ENCODE results near the gene AKAP7.
A peak's percentile ranks its signal among the peaks of the same experiment; 100 is the strongest.

The AKAP7 gene

GRCh38 chr6:131134980-131135243 lies 355 bp upstream of the AKAP7 start:
- no peak for DNase-seq

DNA sequence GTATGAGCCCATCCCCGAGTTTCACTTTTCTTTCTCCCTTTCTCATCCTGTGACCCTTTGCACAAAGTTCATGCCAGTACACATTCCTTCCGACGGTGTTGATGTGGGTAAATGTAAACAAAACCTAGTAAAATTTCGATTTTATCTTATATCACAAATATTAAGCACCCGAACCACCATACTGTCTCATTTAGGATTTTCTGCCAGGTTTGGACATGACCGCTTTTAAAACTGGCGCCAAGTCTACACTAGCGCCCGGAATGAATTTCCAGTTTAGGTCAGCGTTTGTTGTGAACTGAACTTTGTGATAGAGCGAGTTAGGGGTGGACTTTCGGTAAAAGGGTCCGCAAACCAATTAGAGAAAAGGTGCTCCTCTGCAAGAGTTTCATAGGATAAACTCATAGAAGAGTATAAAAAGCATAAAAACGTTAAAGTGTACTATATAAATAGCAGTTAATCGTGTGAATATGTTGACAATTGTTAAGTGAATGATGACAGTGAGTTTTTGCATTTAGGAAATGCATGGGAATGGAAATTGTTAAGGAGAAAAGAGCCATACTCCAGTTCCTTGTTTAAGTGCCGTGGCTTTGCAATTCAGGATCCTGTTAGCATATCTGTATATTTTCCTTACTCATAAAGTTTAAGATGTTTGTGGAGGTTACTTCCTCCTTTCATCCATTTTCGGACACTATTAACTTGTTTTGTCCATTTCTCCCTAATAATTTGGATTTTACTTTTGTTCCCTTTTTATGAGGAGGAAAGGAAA lies 937 bp downstream of the AKAP7 start:
- DNase-seq: no peak

- DNase-seq: no peak
Measured at GRCh38 chr6:131139599-131139998, 4.3 kb downstream of the AKAP7 start.

- no peak for DNase-seq
Measured at GRCh38 chr6:131143319-131143718, 8.1 kb downstream of the AKAP7 start.

GRCh38 chr6:131146865-131147264 lies 11.6 kb downstream of the AKAP7 start:
- DNase-seq: no peak

DNA sequence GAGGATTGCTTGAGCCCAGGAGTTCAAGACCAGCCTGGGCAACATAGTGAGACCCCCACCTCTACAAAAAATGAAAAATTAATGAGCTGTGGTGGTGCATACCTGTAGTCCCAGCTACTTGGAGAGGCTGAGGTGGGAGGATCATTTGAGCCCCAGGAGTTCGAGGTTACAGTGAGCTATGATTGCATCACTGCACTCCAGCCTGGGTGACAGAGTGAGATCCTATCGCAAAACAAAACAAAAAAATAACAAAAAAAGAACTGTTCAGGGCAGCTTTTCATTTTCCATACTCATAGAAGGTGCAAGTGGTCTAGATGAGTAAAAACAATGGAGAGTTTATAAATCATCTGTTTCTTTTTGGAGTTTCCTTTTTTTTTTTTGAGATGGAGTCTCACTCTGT lies 21.1 kb downstream of the AKAP7 start:
- no peak for DNase-seq

DNA sequence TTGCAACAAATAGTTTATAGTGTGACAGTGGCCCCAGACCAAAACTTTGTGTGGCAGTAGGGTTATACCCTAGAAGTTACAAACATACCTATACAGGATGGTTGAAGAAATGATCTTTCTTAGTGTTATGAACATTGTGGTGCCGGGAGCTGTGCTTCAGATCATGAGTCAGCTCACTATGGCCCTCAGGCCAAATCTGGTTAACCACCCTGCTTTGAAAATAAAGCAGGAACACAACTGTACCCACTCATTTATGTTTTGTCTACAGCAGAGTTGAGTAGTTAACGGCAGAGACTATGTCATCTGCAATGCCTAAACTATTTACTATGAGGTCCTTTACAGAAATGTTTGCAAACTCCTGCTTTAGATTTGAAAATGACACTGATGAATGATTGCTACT lies 24.3 kb downstream of the AKAP7 start:
- DNase-seq: no peak

- no peak for DNase-seq
Measured at GRCh38 chr6:131160254-131160758, 25.0 kb downstream of the AKAP7 start.

GRCh38 chr6:131161987-131162386 lies 26.7 kb downstream of the AKAP7 start:
- no peak for DNase-seq

- DNase-seq: no peak
Measured at GRCh38 chr6:131163886-131164285, 28.6 kb downstream of the AKAP7 start.

GRCh38 chr6:131164506-131164905 lies 29.2 kb downstream of the AKAP7 start:
- no peak for DNase-seq

DNA sequence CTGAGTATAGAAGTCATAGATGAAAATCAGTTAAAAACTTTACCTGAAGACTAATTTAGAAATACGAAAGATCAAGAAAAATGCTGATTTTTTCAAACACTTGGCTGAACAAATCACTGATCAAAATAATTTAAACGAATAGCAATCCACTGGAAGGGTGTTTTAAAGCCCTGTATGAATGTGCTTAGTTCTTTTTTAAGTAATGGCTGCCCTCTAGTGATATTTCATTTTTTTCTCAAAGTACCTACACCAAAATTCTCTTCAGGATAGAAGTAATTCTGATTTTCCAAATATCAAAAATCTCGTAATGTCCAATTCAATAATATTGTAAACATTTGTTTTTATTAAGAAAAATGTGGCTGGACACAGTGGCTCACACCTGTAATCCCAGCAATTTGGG lies 32.5 kb downstream of the AKAP7 start:
- no peak for DNase-seq

DNA sequence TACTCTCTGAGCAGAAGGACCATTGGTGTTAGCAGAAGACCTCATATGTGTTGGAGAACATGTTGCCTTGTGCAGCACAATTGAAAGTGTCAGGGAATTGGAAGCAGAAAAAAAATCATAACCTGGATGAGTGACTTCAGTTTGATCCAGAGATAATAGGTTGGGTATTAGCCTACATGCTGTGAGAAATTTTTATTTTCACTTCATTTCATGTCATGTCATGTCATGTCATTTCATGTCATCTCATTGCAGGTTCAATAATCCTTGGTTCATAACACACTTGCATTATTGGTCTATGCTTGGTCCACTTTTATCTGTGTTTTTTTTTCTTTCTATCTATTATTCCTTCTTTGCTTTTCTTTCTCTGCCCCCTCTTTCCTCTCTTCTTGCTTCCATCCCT lies 34.3 kb downstream of the AKAP7 start:
- DNase-seq: no peak

DNA sequence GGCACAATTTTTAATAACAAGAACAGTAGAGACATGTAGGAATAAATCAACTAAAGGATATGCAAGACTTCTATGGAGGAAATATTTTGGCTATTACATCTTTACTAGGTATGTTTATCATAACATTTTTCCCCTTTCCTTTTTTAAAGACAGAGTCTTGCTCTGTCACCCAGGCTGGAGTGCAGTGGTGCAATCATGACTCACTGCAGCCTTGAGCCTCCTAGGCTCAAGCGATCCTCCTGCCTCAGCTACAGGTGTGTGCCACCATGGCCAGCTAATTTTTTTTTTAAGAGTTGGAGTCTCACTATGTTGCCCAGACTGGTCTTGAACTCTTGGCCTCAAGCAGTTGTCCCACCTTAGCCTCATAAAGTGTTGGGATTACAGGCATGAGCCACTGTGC lies 37.0 kb downstream of the AKAP7 start:
- no peak for DNase-seq

- DNase-seq: no peak
Measured at GRCh38 chr6:131173680-131174079, 38.4 kb downstream of the AKAP7 start.

DNA sequence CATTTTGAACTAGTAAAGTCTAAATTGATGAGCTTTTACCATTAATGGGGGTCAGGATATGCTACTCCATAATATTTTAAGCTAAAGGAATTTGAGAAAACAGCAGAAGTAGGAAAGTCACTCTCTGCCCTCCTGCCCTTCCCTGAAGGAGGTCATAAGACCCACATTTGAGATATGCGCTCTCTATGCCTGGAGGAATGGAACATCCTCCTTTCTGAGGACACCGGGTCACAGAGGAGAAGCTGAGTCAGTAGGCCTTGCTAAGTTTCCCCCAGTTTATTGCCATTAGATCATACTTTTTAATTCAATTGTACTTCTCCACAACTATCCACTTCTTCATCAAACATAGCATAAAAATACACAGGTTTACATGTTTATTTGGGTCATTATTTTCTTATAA lies 40.3 kb downstream of the AKAP7 start:
- no peak for DNase-seq

GRCh38 chr6:131177996-131178395 lies 42.7 kb downstream of the AKAP7 start:
- no peak for DNase-seq

DNA sequence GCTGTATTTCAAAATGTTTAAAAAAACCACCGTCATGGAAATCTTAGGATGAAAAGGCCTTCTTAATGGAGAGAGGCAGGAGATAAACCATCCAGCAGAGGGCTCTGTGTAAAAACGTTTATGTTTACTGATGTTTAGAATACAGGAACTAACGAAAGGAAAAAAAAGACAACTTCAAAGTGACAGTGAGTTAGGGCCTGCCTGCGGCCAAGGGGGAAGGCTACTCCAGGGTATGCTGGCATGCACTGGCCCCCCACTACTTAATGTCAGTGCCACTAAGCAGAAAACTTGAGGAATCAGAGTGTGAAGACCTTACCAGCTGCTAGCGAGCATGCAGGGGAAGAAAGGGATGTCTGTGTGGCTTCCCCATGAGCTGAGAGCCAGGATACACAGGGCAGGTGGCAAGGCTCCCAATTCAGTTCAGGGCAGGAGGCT lies 47.7 kb downstream of the AKAP7 start:
- peak; percentile 54 for DNase-seq

GRCh38 chr6:131183427-131184095 lies 48.3 kb downstream of the AKAP7 start:
- DNase-seq: no peak

- DNase-seq: no peak
Measured at GRCh38 chr6:131191590-131191989, 56.3 kb downstream of the AKAP7 start.

- peak; percentile 45 for DNase-seq
Measured at GRCh38 chr6:131197716-131198115, 62.4 kb downstream of the AKAP7 start.

DNA sequence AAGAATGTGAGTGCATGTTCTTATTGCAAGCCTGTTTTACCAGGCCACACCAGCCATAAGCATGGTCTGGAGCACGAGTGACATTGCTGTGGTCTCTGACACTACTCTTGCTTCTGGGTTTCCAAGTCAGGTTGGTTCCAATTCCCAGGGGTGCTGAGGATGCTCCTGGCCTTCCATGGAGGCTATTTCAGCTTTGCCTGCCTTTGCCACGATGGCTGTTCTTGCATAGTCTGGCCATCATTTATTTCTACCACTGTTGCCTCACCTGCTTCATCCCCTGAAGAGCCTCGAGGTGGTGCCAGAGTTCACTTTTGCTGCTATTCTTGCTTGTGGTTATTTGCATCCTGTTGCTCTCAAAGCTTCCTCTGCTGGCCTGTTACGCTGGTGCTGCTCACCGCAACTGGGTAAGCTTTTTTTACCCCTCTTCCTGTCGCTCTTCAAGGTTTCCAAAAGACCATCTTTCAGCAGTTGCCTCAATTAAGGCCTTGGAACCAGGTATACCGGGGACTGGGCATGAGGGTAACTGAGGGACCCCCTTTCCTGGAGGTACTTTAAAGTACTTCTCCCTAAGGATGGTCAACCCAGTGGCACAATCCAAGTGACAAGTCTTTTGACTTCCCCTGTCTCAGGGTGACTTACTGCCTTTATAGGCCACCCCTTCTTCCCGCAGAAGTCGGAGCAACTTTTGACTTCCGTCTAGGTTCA lies 64.5 kb downstream of the AKAP7 start:
- peak; percentile 85 for DNase-seq

DNA sequence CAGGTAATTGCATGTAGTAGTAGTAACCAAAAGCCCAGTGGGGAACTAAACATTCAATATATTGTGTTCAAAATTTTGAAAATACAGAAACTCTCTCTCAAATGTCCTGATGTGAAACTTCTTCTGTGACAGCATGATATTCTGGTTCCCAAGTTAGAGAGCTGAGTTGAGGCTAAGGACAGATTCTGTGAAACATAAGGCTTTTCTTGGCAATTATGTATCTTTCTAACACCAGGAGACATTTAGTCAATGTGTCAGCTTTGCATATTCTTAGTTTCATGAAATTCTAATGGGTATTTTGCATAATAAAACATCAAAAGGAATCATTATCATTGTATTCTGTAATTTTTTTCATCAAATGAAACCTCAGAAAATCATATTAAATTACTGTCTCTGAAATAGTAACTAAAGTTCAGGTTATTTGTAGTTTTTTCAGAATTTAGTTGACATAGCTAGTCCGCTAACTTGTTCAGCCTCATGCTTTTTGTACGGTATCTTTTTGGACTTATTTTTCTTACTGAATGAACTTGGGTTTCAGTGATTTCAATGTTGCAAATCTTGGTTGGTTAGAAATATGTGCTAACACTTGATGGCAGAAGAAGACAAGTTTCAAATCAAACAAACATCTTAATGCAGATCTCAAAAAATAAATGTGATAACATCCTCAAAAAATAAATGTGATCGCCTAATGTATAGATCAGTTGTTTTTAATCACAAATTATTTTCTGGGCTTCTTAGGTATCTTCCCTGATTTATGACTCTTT lies 70.4 kb downstream of the AKAP7 start:
- DNase-seq: no peak
